ENCODE data around the gene NAALADL2. TPM values are rescaled to one million over a fixed set of nuclear protein-coding genes. Genes with fewer than 3 reads are reported as not detected.

The NAALADL2 gene
- polyA plus RNA-seq, 3 donors, result not detected

GRCh38 chr3:175502155-175502554 is 643.0 kb downstream of the NAALADL2 start:
- Mint-ChIP-seq H3K36me3 (no peaks in the 10 kb centered on the region), H3K9me3 (peaks cover 0 to 10% (median 5%) of the 10 kb centered on the region in 7 donors), H3K4me3 (no peak overlapping the region), H3K4me1 (no peaks in the 10 kb centered on the region), H3K27ac (no peak overlapping the region), H3K27me3 (ENCODE audit: low read depth in 3 of 3) (no peaks in the 10 kb centered on the region)
- Histone ChIP-seq H3K9me3 (replicated peaks in 1 of 2; ENCODE audit: control insufficient read depth in 1 of 2, insufficient read depth in 1 of 2, low read length in 2 of 2) (no peaks in the 10 kb centered on the region), H3K27ac (ENCODE audit: low read depth in 1 of 2, low read length in 2 of 2) (no peak overlapping the region), H3K4me3 (replicated peaks in 1 of 3; ENCODE audit: low read depth in 2 of 3, low read length in 3 of 3) (no peak overlapping the region), H4K20me1 (ENCODE audit: insufficient read depth, low read length) (no peaks in the 10 kb centered on the region), H3K4me2 (replicated peaks; ENCODE audit: extremely low read depth, low read length, poor library complexity, severe bottlenecking) (no peak overlapping the region), H3K36me3 (replicated peaks in 1 of 2; ENCODE audit: control insufficient read depth in 1 of 2, insufficient read depth in 2 of 2, low read length in 2 of 2) (no peaks in the 10 kb centered on the region), H3K9ac (ENCODE audit: insufficient read depth, low read length, poor library complexity, severe bottlenecking) (no peak overlapping the region), H3K27me3 (ENCODE audit: control insufficient read depth in 2 of 2, insufficient read depth in 2 of 2, low read length in 2 of 2) (no peaks in the 10 kb centered on the region), H2AFZ (ENCODE audit: insufficient read depth, low read depth, low read length, poor library complexity, severe bottlenecking) (no peak overlapping the region), H3K79me2 (ENCODE audit: insufficient read depth, low read length) (no peaks in the 10 kb centered on the region), H3K4me1 (ENCODE audit: control insufficient read depth in 1 of 2, insufficient read depth in 2 of 2, low read length in 2 of 2) (no peaks in the 10 kb centered on the region)
- TF ChIP-seq, protein P1, sequence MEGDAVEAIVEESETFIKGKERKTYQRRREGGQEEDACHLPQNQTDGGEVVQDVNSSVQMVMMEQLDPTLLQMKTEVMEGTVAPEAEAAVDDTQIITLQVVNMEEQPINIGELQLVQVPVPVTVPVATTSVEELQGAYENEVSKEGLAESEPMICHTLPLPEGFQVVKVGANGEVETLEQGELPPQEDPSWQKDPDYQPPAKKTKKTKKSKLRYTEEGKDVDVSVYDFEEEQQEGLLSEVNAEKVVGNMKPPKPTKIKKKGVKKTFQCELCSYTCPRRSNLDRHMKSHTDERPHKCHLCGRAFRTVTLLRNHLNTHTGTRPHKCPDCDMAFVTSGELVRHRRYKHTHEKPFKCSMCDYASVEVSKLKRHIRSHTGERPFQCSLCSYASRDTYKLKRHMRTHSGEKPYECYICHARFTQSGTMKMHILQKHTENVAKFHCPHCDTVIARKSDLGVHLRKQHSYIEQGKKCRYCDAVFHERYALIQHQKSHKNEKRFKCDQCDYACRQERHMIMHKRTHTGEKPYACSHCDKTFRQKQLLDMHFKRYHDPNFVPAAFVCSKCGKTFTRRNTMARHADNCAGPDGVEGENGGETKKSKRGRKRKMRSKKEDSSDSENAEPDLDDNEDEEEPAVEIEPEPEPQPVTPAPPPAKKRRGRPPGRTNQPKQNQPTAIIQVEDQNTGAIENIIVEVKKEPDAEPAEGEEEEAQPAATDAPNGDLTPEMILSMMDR (IDR thresholded peaks at IDR 0.05), result no peak
- intact Hi-C loops (cut with micrococcal nuclease), result no loop called here
- DNase-seq, result no peak
- 92% methylated on average over 3 of the region's 3 CpGs for WGBS (ENCODE audit: insufficient coverage)

GRCh38 chr3:175511219-175511785 is 652.2 kb downstream of the NAALADL2 start:
- Mint-ChIP-seq H3K4me1 (no peaks in the 10 kb centered on the region), H3K27me3 (ENCODE audit: low read depth in 3 of 3) (no peaks in the 10 kb centered on the region), H3K9me3 (peaks cover 0 to 14% (median 7%) of the 10 kb centered on the region in 7 donors), H3K36me3 (no peaks in the 10 kb centered on the region), H3K27ac (no peak overlapping the region), H3K4me3 (no peak overlapping the region)
- no peak for DNase-seq
- no CpG with 5 or more reads among the region's 3 CpGs for WGBS (ENCODE audit: insufficient coverage)
- H3K4me1 ChIP-seq (ENCODE audit: control insufficient read depth in 1 of 2, insufficient read depth in 2 of 2, low read length in 2 of 2), result no peaks in the 10 kb centered on the region
- no peak overlapping the region for H3K9ac ChIP-seq (ENCODE audit: insufficient read depth, low read length, poor library complexity, severe bottlenecking)
- no peak overlapping the region for H3K27ac ChIP-seq (ENCODE audit: low read depth in 1 of 2, low read length in 2 of 2)
- TF ChIP-seq, protein P1 (IDR thresholded peaks at IDR 0.05), result no peak
- no peaks in the 10 kb centered on the region for H4K20me1 ChIP-seq (ENCODE audit: insufficient read depth, low read length)
- H3K27me3 ChIP-seq (ENCODE audit: control insufficient read depth in 2 of 2, insufficient read depth in 2 of 2, low read length in 2 of 2), result no peaks in the 10 kb centered on the region
- no peaks in the 10 kb centered on the region for H3K9me3 ChIP-seq (replicated peaks in 1 of 2; ENCODE audit: control insufficient read depth in 1 of 2, insufficient read depth in 1 of 2, low read length in 2 of 2)
- no peak overlapping the region for H2AFZ ChIP-seq (ENCODE audit: insufficient read depth, low read depth, low read length, poor library complexity, severe bottlenecking)
- no peak overlapping the region for H3K4me3 ChIP-seq (replicated peaks in 1 of 3; ENCODE audit: low read depth in 2 of 3, low read length in 3 of 3)
- no peak overlapping the region for H3K4me2 ChIP-seq (replicated peaks; ENCODE audit: extremely low read depth, low read length, poor library complexity, severe bottlenecking)
- no peaks in the 10 kb centered on the region for H3K36me3 ChIP-seq (replicated peaks in 1 of 2; ENCODE audit: control insufficient read depth in 1 of 2, insufficient read depth in 2 of 2, low read length in 2 of 2)
- H3K79me2 ChIP-seq (ENCODE audit: insufficient read depth, low read length), result no peaks in the 10 kb centered on the region
- intact Hi-C loops (cut with micrococcal nuclease), result no loop called here

Data from CD14-positive monocyte (primary cell).